Hepatocyte (in vitro differentiated cells): Measurements from ENCODE around the gene RAB37. TPM values are rescaled to one million over a fixed set of nuclear protein-coding genes. Genes with fewer than 3 reads are reported as not detected.
A peak's percentile ranks its signal among the peaks of the same experiment; 100 is the strongest.

Source experiments
- DNase-seq: peaks from one replicate; pipeline ENCODE4 v3.0.0-alpha.2; 2016; ENCODE audit warnings: low spot score
- H2AFZ ChIP-seq: fragments of 200-600 bp; sonication (generic); 2 replicates; pipeline ENCODE4 v1.6.0; 2016; ENCODE audit warnings: antibody characterized with exemption, mild to moderate bottlenecking
- H3K27ac ChIP-seq: fragments of 200-600 bp; sonication (generic); 2 replicates; pipeline ENCODE4 v1.5.1; 2016; ENCODE audit warnings: mild to moderate bottlenecking
- H3K27me3 ChIP-seq: fragments of 200-600 bp; sonication (generic); 2 replicates; pipeline ENCODE4 v1.6.1; 2016
- H3K36me3 ChIP-seq: fragments of 200-600 bp; sonication (generic); replicated peaks from 2 replicates; pipeline ENCODE4 v1.5.1; 2016; ENCODE audit warnings: low read depth; ENCODE audit not compliant: insufficient read depth
- H3K4me1 ChIP-seq: fragments of 200-600 bp; sonication (generic); 2 replicates; pipeline ENCODE4 v1.5.1; 2016; ENCODE audit warnings: mild to moderate bottlenecking, moderate library complexity; ENCODE audit not compliant: insufficient read depth
- H3K4me2 ChIP-seq: fragments of 200-600 bp; sonication (generic); 2 replicates; pipeline ENCODE4 v1.6.0; 2016
- H3K4me3 ChIP-seq: fragments of 200-600 bp; sonication (generic); 2 replicates; pipeline ENCODE4 v1.5.1; 2016; ENCODE audit warnings: mild to moderate bottlenecking
- H3K79me2 ChIP-seq: fragments of 200-600 bp; sonication (generic); 2 replicates; pipeline ENCODE4 v1.6.0; 2017; ENCODE audit warnings: mild to moderate bottlenecking
- H3K9me2 ChIP-seq: fragments of 200-600 bp; sonication (generic); replicated peaks from 2 replicates; pipeline ENCODE4 v1.6.0; 2017; ENCODE audit warnings: mild to moderate bottlenecking; ENCODE audit not compliant: insufficient read depth
- H3K9me3 ChIP-seq: fragments of 200-600 bp; sonication (generic); 2 replicates; pipeline ENCODE4 v1.5.1; 2016; ENCODE audit warnings: low read depth, mild to moderate bottlenecking
- H4K20me1 ChIP-seq: fragments of 200-600 bp; sonication (generic); 2 replicates; pipeline ENCODE4 v1.6.0; 2016; ENCODE audit warnings: mild to moderate bottlenecking; ENCODE audit not compliant: insufficient read depth, poor library complexity, severe bottlenecking
- CTCF ChIP-seq: fragments of 200-600 bp; sonication (generic); IDR thresholded peaks from 2 replicates; pipeline ENCODE4 v1.5.1; 2016; ENCODE audit warnings: antibody characterized with exemption, mild to moderate bottlenecking; ENCODE audit not compliant: poor library complexity
- EZH2 ChIP-seq: fragments of 200-600 bp; sonication (generic); IDR thresholded peaks from 2 replicates; pipeline ENCODE4 v1.6.1; 2016; ENCODE audit warnings: antibody characterized with exemption, mild to moderate bottlenecking, borderline replicate concordance
- EZH2phosphoT487 ChIP-seq: fragments of 200-600 bp; sonication (generic); IDR thresholded peaks from one replicate; pipeline ENCODE4 v1.6.1; 2018; ENCODE audit warnings: antibody characterized with exemption, mild to moderate bottlenecking, low read depth, moderate library complexity; ENCODE audit not compliant: unreplicated experiment, severe bottlenecking
- WGBS: methylation state at CpG from one replicate; pipeline ENCODE4 v1.1.6; 2016; ENCODE audit warnings: low lambda C conversion rate; ENCODE audit errors: missing lambda C conversion rate; 5-methylcytosine and 5-hydroxymethylcytosine counted together
- polyA plus RNA-seq: library from polyadenylated mRNA; unstranded; fragments of >200 nt; fragmentation: Nextera tagmentation; extraction: Ambion mirVana; gene quantifications from 2 replicates; pipeline ENCODE4 v1.2.1, GENCODE V29; 2016
- total RNA-seq: library from RNA; depleted of rRNA; stranded (reverse); fragments of >200 nt; gene quantifications from 2 replicates; pipeline ENCODE4 v1.2.3, GENCODE V29; 2014

Gene RAB37
- total RNA-seq, result 5.9 and 6.1 TPM in 2 replicates
- polyA plus RNA-seq, result 7.0 and 11.8 TPM in 2 replicates

GRCh38 chr17:74736513-74737298 is at the start of gene RAB37:
TSS of gene RAB37 (plus strand) at chr17:74737256. CDS start at chr17:74737273, 17 bp downstream.
- Histone ChIP-seq H2AFZ (peak within 1 kb of the TSS; percentile 57), H3K79me2 (no peaks in the 10 kb centered on the region), H3K27ac (peak within 1 kb of the TSS; percentile 92), H3K4me1 (peaks cover 13% of the 10 kb centered on the region), H4K20me1 (no peaks in the 10 kb centered on the region), H3K4me3 (peak within 1 kb of the TSS; percentile 5), H3K4me2 (peak within 1 kb of the TSS; percentile 84), H3K36me3 (no peaks in the 10 kb centered on the region), H3K9me3 (no peaks in the 10 kb centered on the region), H3K9me2 (no peaks in the 10 kb centered on the region), H3K27me3 (no peaks in the 10 kb centered on the region)
- WGBS, result 2% methylated on average over 49 of the region's 67 CpGs
- TF ChIP-seq EZH2phosphoT487, result no peak
- TF ChIP-seq EZH2, result no peak
- TF ChIP-seq CTCF, result peak; percentile 45
- peak; percentile 91 for DNase-seq

- Histone ChIP-seq H3K4me2 (no peak overlapping the region), H3K27ac (no peak overlapping the region), H2AFZ (no peak overlapping the region), H3K9me2 (no peaks in the 10 kb centered on the region), H3K36me3 (no peaks in the 10 kb centered on the region), H3K4me1 (no peaks in the 10 kb centered on the region), H3K9me3 (no peaks in the 10 kb centered on the region), H3K79me2 (no peaks in the 10 kb centered on the region), H4K20me1 (no peaks in the 10 kb centered on the region), H3K4me3 (no peak overlapping the region), H3K27me3 (peaks cover 7% of the 10 kb centered on the region)
- no peak for TF ChIP-seq EZH2
- TF ChIP-seq CTCF, result no peak
- no peak for TF ChIP-seq EZH2phosphoT487
- DNase-seq, result no peak
- 91% methylated on average over 3 of the region's 3 CpGs for WGBS
Observed at GRCh38 chr17:74687886-74688285, 49.2 kb upstream of the RAB37 start.

GRCh38 chr17:74690409-74690825 is 46.6 kb upstream of the RAB37 start:
- peak; percentile 36 for DNase-seq
- H2AFZ ChIP-seq, result no peak overlapping the region
- no peaks in the 10 kb centered on the region for H4K20me1 ChIP-seq
- peaks cover 7% of the 10 kb centered on the region for H3K27me3 ChIP-seq
- no peaks in the 10 kb centered on the region for H3K9me3 ChIP-seq
- H3K36me3 ChIP-seq, result no peaks in the 10 kb centered on the region
- no peaks in the 10 kb centered on the region for H3K9me2 ChIP-seq
- H3K79me2 ChIP-seq, result no peaks in the 10 kb centered on the region
- no peaks in the 10 kb centered on the region for H3K4me1 ChIP-seq
- TF ChIP-seq CTCF (no peak), EZH2 (no peak), EZH2phosphoT487 (no peak)
- WGBS, result 66% methylated on average over 6 of the region's 6 CpGs
- no peak overlapping the region for H3K4me2 ChIP-seq
- no peak overlapping the region for H3K4me3 ChIP-seq
- H3K27ac ChIP-seq, result no peak overlapping the region

GRCh38 chr17:74691151-74691550 is 45.9 kb upstream of the RAB37 start:
- no peaks in the 10 kb centered on the region for H3K36me3 ChIP-seq
- no peaks in the 10 kb centered on the region for H3K9me2 ChIP-seq
- no peaks in the 10 kb centered on the region for H3K4me1 ChIP-seq
- H3K9me3 ChIP-seq, result no peaks in the 10 kb centered on the region
- WGBS, result 69% methylated on average over 8 of the region's 8 CpGs
- no peaks in the 10 kb centered on the region for H4K20me1 ChIP-seq
- TF ChIP-seq EZH2 (no peak), EZH2phosphoT487 (no peak), CTCF (no peak)
- H3K4me3 ChIP-seq, result no peak overlapping the region
- no peak overlapping the region for H2AFZ ChIP-seq
- no peak overlapping the region for H3K27ac ChIP-seq
- H3K4me2 ChIP-seq, result no peak overlapping the region
- H3K79me2 ChIP-seq, result no peaks in the 10 kb centered on the region
- H3K27me3 ChIP-seq, result peaks cover 3% of the 10 kb centered on the region
- no peak for DNase-seq
